ENCODE measurements around the gene HOXC6.

Gene HOXC6

GRCh38 chr12:54042970-54043853, 15.0 kb downstream of the HOXC6 start:
- no peak for DNase-seq

DNA sequence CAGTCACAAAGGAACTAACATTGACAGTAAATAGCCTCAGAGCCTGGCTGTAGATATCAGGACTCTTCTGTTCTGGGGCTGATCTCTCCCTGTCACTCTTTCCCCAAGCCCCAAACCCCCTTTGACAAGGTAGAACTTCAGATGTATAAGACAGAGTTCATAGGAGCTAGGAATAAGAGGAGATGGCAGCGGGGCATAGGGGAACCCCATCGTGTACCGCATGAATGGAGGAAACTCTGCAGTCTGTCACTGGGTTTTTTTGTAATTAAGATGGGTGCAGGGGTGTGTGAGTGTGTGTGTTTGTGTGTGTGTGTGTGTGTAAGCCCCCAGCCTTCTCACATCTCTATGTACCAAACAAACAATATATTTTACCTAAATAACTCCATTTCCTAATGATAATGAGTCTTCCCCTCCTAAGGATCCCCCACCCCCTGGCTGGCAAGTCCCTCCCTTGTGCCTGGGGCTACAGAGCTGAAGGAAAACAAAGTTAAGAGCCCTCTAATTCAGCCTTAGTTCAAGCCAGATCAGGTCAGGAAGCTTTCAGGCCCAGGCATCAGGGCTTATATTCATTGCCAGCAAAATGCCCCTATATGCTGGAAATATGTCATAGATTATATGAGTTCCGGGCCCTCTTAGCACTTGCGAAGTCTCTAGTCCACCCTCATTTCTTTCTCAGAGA, 16.3 kb downstream of the HOXC6 start:
- DNase-seq: no peak

DNA sequence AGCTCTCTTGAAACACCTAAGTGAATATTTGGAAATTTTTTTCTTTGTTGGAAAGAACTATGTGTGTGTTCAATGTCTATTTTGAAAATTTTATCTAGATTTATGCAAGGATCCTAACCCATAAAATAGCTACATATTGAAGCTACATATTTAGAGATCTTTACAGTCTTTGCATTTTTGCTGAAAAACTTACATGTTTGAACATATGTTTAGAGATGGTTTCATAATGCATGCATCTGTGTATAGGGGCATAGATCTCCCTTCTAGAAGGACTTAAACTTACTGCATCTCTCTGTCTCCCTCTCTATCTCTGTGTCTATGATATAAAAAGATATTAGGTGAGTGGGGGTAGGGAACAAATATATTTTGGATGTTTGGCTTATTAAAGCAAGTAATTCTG, 17.2 kb downstream of the HOXC6 start:
- DNase-seq: no peak

GRCh38 chr12:54045868-54046521, 17.8 kb downstream of the HOXC6 start:
- no peak for DNase-seq

DNA sequence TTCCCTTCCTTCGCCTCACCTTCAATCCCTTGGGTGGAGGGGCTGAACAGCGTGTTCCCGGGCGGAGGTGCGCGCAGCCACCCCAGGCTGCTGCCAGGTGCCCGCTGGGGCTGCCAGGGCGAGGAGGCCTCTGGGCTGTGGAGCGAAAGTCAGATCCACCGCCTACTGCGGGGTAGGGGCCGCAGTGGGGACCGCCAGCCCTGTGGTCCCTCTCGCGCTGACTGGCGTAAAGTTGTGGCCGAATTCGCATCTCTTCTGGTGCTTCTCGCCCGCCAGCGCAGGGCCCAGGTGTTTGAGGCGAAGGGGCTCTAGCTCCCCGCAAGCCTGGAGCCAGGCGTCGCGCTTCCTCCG, 18.5 kb downstream of the HOXC6 start:
- no peak for DNase-seq

GRCh38 chr12:54047160-54047963, 19.1 kb downstream of the HOXC6 start:
- no peak for DNase-seq

- DNase-seq: no peak
These were observed 19.7 kb downstream of the HOXC6 start for GRCh38 chr12:54047964-54048303.

- DNase-seq: no peak
These were observed 20.3 kb downstream of the HOXC6 start for GRCh38 chr12:54048406-54049093.

GRCh38 chr12:54049108-54049507, 20.9 kb downstream of the HOXC6 start:
- no peak for DNase-seq

- no peak for DNase-seq
These were observed 22.2 kb downstream of the HOXC6 start for GRCh38 chr12:54050482-54050810.

DNA sequence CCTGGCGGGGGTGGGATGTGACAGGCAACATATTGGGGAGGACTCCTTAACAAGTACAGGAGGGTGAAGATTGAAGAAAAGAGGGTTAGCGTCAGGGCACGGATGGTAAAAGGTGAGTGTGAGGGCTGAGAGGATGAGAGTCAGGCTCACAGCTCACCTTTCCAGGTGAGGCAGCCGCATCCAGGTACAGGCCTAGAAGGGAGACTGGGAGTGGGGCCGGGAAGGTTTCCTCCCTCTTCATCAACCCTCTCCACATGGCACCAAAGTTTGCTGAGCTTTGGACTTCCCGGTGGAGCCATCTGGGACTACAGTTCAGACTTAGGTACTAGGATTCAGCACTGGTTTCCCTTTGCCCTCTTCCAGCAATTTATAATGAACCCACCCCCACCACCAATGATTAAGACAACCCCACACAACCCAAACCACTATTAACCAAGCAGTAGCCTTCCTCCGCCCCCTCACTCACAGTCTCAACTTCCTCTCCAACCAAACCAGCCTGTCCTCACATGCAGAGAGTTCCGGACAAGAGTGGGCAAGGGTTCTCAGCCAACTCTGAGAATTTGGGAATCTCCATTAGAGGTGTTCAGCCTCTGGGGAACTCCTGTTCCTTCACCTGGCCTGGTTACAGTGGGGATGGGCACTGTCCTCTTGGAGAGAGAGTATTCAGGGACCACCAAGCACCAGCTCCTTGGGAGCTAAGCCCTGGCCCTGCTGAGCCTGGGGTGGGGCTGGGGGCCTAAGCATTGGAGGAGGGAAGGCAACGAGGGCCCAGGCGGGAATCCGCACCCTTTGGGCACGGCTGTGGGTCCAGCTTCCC, 23.0 kb downstream of the HOXC6 start:
- DNase-seq: no peak

DNA sequence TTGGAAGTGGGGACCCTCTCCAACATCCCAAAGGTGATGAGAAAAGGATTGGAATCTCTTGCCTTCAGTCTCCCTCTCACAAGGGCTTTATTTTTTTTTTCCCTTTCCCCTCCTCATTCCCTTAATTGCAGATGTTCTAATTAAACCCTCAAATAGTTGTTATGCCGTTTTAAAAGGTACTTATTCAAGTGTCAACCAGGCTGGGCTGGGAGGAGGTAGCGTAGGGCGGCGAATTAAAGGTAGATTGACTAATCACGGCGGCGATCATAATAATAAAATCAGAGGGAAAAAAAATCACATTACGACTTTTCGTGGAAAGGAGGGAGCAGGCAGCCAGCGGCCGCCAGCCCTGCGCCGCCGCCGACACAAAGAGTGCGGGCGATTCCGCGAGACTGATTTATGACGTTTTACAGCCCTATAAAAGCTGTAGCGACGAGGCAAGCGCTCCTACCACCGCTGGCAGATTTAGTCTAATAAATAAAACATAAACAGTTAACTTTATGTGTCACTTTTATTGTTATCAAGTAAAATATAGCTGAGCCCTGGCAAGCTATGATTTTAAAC, 23.7 kb downstream of the HOXC6 start:
- DNase-seq: no peak

- DNase-seq: no peak
These were observed 24.3 kb downstream of the HOXC6 start for GRCh38 chr12:54052438-54053002.

GRCh38 chr12:54053003-54053750, 24.9 kb downstream of the HOXC6 start:
- no peak for DNase-seq

- DNase-seq: no peak
These were observed 25.8 kb downstream of the HOXC6 start, which contains the start of gene HOXC4 for GRCh38 chr12:54053751-54054741. TSS of gene HOXC4 (plus strand) at chr12:54053835. CDS start at chr12:54053923, 88 bp downstream.

DNA sequence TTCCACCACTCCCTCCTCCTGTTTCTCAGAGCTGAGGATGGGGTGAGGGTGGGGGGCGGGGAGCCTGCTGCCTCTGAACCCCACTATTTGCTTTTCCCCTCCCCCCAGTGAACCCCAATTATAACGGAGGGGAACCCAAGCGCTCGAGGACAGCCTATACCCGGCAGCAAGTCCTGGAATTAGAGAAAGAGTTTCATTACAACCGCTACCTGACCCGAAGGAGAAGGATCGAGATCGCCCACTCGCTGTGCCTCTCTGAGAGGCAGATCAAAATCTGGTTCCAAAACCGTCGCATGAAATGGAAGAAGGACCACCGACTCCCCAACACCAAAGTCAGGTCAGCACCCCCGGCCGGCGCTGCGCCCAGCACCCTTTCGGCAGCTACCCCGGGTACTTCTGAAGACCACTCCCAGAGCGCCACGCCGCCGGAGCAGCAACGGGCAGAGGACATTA, 26.5 kb downstream of the HOXC6 start:
- DNase-seq: no peak

DNA sequence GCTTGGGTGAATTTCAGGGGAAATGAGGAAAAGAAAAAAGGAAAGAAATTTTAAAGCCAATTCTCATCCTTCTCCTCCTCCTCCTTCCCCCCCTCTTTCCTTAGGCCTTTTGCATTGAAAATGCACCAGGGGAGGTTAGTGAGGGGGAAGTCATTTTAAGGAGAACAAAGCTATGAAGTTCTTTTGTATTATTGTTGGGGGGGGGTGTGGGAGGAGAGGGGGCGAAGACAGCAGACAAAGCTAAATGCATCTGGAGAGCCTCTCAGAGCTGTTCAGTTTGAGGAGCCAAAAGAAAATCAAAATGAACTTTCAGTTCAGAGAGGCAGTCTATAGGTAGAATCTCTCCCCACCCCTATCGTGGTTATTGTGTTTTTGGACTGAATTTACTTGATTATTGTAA, 27.3 kb downstream of the HOXC6 start:
- DNase-seq: no peak

DNA sequence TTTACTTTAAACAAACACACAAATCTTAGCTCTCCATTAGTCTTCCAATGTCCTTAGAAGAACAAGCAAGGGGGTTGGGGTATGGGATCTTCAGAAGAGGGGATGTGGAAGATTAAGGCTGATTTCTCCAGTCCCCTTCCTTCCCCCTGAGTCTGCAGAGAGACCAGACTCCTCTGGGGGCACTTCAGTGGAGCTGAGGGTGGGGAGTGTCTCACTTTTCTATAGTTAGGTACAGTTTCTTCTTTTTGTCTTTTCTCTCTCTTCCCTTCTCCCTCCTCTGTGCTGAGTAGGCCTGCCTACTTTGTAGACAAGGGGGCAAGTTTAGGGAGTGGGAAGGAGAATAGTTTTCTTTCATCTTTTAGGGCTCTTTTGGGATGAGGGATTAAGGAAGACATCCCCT, 27.9 kb downstream of the HOXC6 start:
- no peak for DNase-seq
